Ascending aorta (tissue), 2 donors: ENCODE results near the gene LBX2. TPM values are rescaled to one million over a fixed set of nuclear protein-coding genes. Genes with fewer than 3 reads are reported as not detected.

Experiments used
- DNase-seq, 2 donors: peaks; one replicate each; pipeline ENCODE4 v3.0.0-alpha.2; 2019; ENCODE audit warnings: low spot score in 2 of 2
- H3K27ac ChIP-seq, 2 donors: fragments of 200-600 bp; sonication (generic); one replicate each; pipeline ENCODE4 v1.5.1; 2016 to 2017; ENCODE audit warnings: mild to moderate bottlenecking in 1 of 2
- H3K27me3 ChIP-seq: fragments of 200-600 bp; sonication (generic); one replicate; pipeline ENCODE4 v1.5.1; 2017
- H3K36me3 ChIP-seq, 2 donors: fragments of 200-600 bp; sonication (generic); one replicate each; pipeline ENCODE4 v1.5.1; 2016
- H3K4me1 ChIP-seq, 2 donors: fragments of 200-600 bp; sonication (generic); one replicate each; pipeline ENCODE4 v1.5.1; 2016 to 2017; ENCODE audit warnings: mild to moderate bottlenecking in 1 of 2
- H3K4me3 ChIP-seq, 2 donors: fragments of 200-600 bp; sonication (generic); one replicate each; pipeline ENCODE4 v1.5.1; 2016 to 2017; ENCODE audit warnings: mild to moderate bottlenecking in 1 of 2
- H3K9me3 ChIP-seq, 2 donors: fragments of 200-600 bp; sonication (generic); one replicate each; pipeline ENCODE4 v1.5.1; 2016
- intact Hi-C: fragments of 100-400 bp; cut with DNase I; formaldehyde crosslinking; loops from one replicate; pipeline ENCODE4 v1.15.1; 2023
- total RNA-seq: library from RNA; depleted of rRNA; stranded (reverse); fragments of >200 nt; gene quantifications from one replicate; pipeline ENCODE4 v1.1.0, GENCODE V29; 2016
- TF ChIP-seq, protein P1 (sequence below), 3 experiments: fragments of 200-600 bp in 2 of 3; fragments of 450-650 bp in 1 of 3; sonication (generic) in 2 of 3; IDR thresholded peaks; one replicate each; pipeline ENCODE4 v1.5.1; 2016 to 2019; ENCODE audit warnings: antibody characterized with exemption in 3 of 3, mild to moderate bottlenecking in 1 of 3, moderate library complexity in 1 of 3

The LBX2 gene
- total RNA-seq, 1 donor from 2014 or later = 3.0 TPM

DNA sequence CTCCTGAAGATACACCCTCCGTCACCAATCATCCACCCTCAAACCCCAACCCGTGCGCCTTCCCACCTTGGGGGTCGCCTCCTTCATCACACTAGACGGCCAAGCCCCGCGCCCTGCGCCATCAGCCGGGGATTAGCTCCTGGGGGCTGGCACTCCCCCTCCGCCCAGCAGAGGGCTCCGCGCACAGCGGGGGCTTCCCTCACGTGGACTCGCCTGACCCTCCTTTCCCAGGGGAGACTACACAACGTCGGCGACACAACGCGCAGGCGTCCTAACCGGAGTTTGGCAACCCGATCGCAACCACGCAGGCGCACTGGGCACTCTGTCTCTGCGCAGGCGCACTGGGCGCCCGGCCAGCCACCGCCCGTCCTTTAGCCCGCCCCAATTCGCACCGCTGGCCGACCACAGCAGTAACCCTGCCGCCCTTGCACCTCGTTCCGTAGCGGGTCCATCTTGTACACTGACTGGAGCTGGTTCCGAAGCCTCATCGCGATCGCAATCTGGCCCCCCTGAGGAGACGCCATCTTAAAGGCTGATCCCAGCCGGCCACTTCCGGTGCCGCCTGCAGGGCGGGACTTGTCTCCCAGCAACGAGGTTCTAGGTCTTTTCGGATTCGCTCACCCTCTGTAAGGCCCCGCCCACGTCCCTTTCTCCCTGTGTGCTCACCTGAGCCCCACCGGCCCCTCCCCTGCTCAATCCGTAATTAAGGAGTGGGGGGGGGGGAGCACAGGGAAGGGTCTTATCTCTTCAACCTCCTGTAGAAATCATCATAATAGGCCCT lies 7.9 kb upstream of the LBX2 start, which contains the start of gene PCGF1:
Gene PCGF1 (minus strand): TSS at position 551 of the 781 bp plus-strand sequence. CDS start 27 bp downstream, at position 524.
- TF ChIP-seq, protein P1, sequence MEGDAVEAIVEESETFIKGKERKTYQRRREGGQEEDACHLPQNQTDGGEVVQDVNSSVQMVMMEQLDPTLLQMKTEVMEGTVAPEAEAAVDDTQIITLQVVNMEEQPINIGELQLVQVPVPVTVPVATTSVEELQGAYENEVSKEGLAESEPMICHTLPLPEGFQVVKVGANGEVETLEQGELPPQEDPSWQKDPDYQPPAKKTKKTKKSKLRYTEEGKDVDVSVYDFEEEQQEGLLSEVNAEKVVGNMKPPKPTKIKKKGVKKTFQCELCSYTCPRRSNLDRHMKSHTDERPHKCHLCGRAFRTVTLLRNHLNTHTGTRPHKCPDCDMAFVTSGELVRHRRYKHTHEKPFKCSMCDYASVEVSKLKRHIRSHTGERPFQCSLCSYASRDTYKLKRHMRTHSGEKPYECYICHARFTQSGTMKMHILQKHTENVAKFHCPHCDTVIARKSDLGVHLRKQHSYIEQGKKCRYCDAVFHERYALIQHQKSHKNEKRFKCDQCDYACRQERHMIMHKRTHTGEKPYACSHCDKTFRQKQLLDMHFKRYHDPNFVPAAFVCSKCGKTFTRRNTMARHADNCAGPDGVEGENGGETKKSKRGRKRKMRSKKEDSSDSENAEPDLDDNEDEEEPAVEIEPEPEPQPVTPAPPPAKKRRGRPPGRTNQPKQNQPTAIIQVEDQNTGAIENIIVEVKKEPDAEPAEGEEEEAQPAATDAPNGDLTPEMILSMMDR (IDR thresholded peaks at IDR 0.05) = peak in 2 of 3 experiments; percentile 19 to 27
- H3K27me3 ChIP-seq = no peaks in the 10 kb centered on the region

DNA sequence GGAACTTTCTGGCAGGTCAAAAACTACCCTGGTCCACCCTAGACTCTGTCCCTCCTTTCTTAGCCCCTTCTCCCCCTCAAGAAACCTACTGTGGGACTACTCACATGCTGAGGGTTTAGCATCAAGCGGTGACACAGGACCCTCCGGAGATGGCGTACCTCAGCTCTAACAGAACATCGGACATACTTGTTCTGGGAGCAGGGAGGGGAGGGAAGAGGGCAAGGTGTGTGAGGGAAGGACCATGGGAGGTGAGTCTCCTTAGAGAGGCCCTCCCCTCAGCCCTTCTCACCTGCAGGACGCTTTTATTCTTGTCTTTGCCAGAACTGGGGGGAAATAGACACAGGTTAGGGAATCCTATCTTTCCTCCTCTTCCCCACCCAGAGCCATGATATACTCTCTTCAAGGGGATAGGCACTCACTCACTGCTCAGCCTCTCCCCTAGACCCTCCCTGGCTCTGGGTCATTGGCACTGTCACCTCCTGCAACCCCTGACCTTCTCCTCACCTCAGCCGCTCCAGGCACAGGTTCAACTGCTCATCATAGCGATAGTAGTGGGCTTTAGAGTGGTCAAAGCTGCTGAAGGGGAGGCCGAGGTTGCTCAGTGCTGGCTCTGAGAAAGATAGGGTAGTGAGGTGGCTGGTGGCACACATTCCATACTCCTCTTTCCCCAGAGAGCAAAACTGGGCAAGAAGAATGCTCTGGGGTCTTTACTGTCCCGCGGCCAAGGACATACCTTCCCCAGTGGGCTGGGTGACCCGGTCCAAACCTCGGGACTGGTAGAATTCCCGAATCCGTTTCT lies 6.2 kb upstream of the LBX2 start:
- H3K27me3 ChIP-seq = no peaks in the 10 kb centered on the region
- H3K4me1 ChIP-seq = peaks cover 3 to 24% of the 10 kb centered on the region in 2 donors
- no peak for DNase-seq
- H3K4me3 ChIP-seq = no peak overlapping the region
- H3K27ac ChIP-seq = no peak overlapping the region
- no peaks in the 10 kb centered on the region for H3K9me3 ChIP-seq
- intact Hi-C loops = loop anchor here (2.0 to 5.0 kb wide), 2 partner anchors 51 to 332 kb away; partner anchors contain the start of gene INO80B
- H3K36me3 ChIP-seq = peaks cover 7 to 14% of the 10 kb centered on the region in 2 donors
- TF ChIP-seq, protein P1 (IDR thresholded peaks at IDR 0.05) = no peak

More for the DNA sequence above, 7.9 kb upstream of the LBX2 start, which contains the start of gene PCGF1:
- DNase-seq = peak; percentile 97 to 99
- H3K4me1 ChIP-seq = peaks cover 3 to 24% of the 10 kb centered on the region in 2 donors
- H3K4me3 ChIP-seq = peak within 1 kb of the TSS; percentile 76 to 78
- peaks cover 7 to 14% of the 10 kb centered on the region in 2 donors for H3K36me3 ChIP-seq
- intact Hi-C loops = loop anchor here (1.0 to 5.0 kb wide), 7 partner anchors 22 to 330 kb away; partner anchors contain the start of genes AUP1, DOK1, HTRA2 and INO80B
- H3K27ac ChIP-seq = peak within 1 kb of the TSS; percentile 99
- no peaks in the 10 kb centered on the region for H3K9me3 ChIP-seq

DNA sequence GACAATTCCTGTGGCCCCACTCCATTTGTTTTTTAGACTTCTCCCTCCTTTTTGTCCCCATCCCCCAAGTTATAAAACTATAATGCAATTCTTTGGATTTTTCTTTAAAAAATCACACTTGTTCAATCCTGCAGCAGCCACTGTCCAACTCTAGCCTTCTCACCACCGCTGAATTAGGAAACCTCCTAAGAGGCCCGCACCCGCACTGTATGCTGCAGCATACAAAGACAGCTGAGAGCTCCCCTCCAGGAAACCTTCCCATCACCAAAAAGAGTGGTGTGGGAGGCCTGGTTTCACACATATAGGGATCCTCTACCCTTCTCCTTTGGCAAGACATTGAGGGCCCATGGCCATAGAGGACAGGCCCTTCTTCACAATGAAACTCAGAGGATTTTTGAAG lies 5.2 kb upstream of the LBX2 start:
- Histone ChIP-seq H3K9me3 (no peaks in the 10 kb centered on the region), H3K4me3 (no peak overlapping the region), H3K27me3 (no peaks in the 10 kb centered on the region), H3K4me1 (peaks cover 3 to 24% of the 10 kb centered on the region in 2 donors), H3K27ac (no peak overlapping the region), H3K36me3 (peaks cover 7 to 14% of the 10 kb centered on the region in 2 donors)
- intact Hi-C loops = no loop called here
- TF ChIP-seq, protein P1 (IDR thresholded peaks at IDR 0.05) = no peak
- DNase-seq = no peak

DNA sequence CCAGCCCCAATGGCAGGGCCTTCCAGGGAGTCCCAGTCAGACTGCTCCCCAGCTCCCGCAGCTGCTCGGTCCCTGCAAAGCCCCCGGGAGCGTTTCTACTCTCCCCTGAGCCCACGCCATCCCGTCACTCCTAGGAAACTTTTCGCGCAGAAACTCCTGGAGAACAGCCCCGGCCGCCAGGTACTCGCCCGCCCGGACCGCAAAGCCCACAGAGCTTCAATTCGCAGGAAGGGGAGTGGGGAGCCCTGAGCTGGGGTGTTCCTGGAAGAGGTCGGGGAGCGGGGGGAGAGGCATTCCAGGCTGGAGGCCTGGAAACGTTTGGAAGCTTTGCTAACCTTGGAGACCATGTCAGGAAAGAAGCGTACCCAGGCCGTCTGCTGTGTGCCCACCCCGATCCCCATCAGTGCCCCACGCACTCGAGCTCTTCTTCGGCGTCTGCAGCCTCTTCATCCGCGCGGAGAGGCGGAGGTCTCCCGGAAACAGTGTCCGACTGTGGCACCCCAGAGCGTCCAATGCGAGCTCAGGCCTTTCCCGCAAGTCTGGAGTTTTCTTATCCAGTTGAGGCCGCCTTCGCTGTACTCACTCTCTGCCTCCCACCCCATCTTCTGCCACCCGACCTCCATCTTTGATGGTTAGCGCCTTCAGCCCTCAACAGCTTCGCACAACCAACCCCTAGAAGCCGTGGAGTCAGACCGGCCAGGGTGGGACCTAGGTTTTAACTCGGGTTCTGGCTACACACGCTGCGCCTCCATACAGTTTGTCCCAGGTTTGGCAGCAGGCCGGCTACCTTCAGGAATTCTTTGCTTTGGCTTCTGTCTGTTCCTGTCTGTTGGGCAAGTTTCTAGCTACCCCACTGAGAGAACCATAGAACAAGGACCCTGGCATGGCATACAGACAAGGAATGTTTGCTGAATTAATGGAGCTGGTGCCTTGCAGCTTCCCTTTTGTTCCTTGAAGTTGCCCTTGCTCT lies 4.4 kb upstream of the LBX2 start:
- Histone ChIP-seq H3K9me3 (no peaks in the 10 kb centered on the region), H3K36me3 (peaks cover 7 to 14% of the 10 kb centered on the region in 2 donors), H3K27me3 (peaks cover 4% of the 10 kb centered on the region), H3K27ac (peak overlapping the region in 1 of 2 donors; percentile 61), H3K4me3 (peak overlapping the region; percentile 54 to 68), H3K4me1 (peaks cover 3 to 29% of the 10 kb centered on the region in 2 donors)
- intact Hi-C loops = no loop called here
- DNase-seq = no peak
- TF ChIP-seq, protein P1 (IDR thresholded peaks at IDR 0.05) = no peak
